22Rv1 (cell line): ENCODE data around the gene TCF4.
A peak's percentile ranks its signal among the peaks of the same experiment; 100 is the strongest.

Experiments used
- H3K27ac ChIP-seq: fragments of 450-650 bp; 2 replicates; pipeline ENCODE4 v1.5.1; 2017
- CTCF ChIP-seq: fragments of 450-650 bp; IDR thresholded peaks from 2 replicates; pipeline ENCODE4 v1.5.1; 2017; ENCODE audit warnings: mild to moderate bottlenecking
- ZFX ChIP-seq: fragments of 450-650 bp; IDR thresholded peaks from 2 replicates; pipeline ENCODE4 v1.6.1; 2017; ENCODE audit warnings: antibody characterized with exemption, borderline replicate concordance

TCF4 gene

GRCh38 chr18:55587418-55588110 lies 428 bp downstream of the TCF4 start:
- TF ChIP-seq CTCF (no peak), ZFX (no peak)
- H3K27ac ChIP-seq: peak overlapping the region; percentile 68

- TF ChIP-seq ZFX (no peak), CTCF (no peak)
- H3K27ac ChIP-seq: no peak overlapping the region
Measured at GRCh38 chr18:55585920-55586561, 2.0 kb downstream of the TCF4 start.

- no peak overlapping the region for H3K27ac ChIP-seq
- TF ChIP-seq CTCF (no peak), ZFX (no peak)
Measured at GRCh38 chr18:55585065-55585919, 2.7 kb downstream of the TCF4 start.

GRCh38 chr18:55584201-55584600 lies 3.8 kb downstream of the TCF4 start:
- TF ChIP-seq CTCF (no peak), ZFX (no peak)
- no peak overlapping the region for H3K27ac ChIP-seq

- no peak for TF ChIP-seq ZFX
- no peak for TF ChIP-seq CTCF
- no peak overlapping the region for H3K27ac ChIP-seq
Measured at GRCh38 chr18:55582325-55582724, 5.7 kb downstream of the TCF4 start.

GRCh38 chr18:55579501-55580270 lies 8.3 kb downstream of the TCF4 start:
- no peak overlapping the region for H3K27ac ChIP-seq
- TF ChIP-seq ZFX (no peak), CTCF (no peak)
